HFFc6 (cell line): ENCODE measurements around the gene SYNJ2. TPM values are rescaled to one million over a fixed set of nuclear protein-coding genes. Genes with fewer than 3 reads are reported as not detected.

Experiments
- DNase-seq: peaks from one replicate; pipeline ENCODE4 v3.0.0-alpha.2; 2018
- H3K27ac Mint-ChIP-seq: 2 replicates; pipeline ENCODE4 v1.8.0; 2020; ENCODE audit warnings: mild to moderate bottlenecking, mixed read lengths
- H3K27me3 Mint-ChIP-seq: 2 replicates; pipeline ENCODE4 v1.8.0; 2021; ENCODE audit warnings: mild to moderate bottlenecking, moderate library complexity, mixed read lengths; ENCODE audit not compliant: insufficient read depth
- H3K36me3 Mint-ChIP-seq: 2 replicates; pipeline ENCODE4 v1.8.0; 2021; ENCODE audit warnings: low read depth, mixed read lengths
- H3K4me1 Mint-ChIP-seq: 2 replicates; pipeline ENCODE4 v1.8.0; 2020; ENCODE audit warnings: low read depth, mixed read lengths
- H3K4me3 Mint-ChIP-seq: 2 replicates; pipeline ENCODE4 v1.8.0; 2020; ENCODE audit warnings: mild to moderate bottlenecking, moderate library complexity, mixed read lengths
- H3K9me3 Mint-ChIP-seq: 2 replicates; pipeline ENCODE4 v1.8.0; 2020; ENCODE audit warnings: mild to moderate bottlenecking, mixed read lengths
- CTCF ChIP-seq: fragments of 200-600 bp; sonication (generic); IDR thresholded peaks from 2 replicates; pipeline ENCODE4 v1.5.0; 2021; ENCODE audit warnings: antibody characterized with exemption, mild to moderate bottlenecking
- total RNA-seq, 6 experiments: library from RNA; stranded (reverse); fragmentation: NEBNext Ultra II Directional; extraction: Animal tissue kit (Norgen Biotek cat#: 25700); gene quantifications; 2 replicates in 1 of 6; 3 replicates in 5 of 6; pipeline ENCODE4 v1.2.3, GENCODE V29; 2021

SYNJ2 gene
- total RNA-seq, 6 experiments from 2014 or later, result 31.8 to 46.4 (median 41.3) TPM

GRCh38 chr6:158038291-158039177 lies 56.9 kb downstream of the SYNJ2 start:
- Mint-ChIP-seq H3K36me3 (peaks cover 66% of the 10 kb centered on the region), H3K9me3 (no peaks in the 10 kb centered on the region), H3K4me3 (no peak overlapping the region), H3K27me3 (peaks cover 3% of the 10 kb centered on the region), H3K4me1 (peaks cover 57% of the 10 kb centered on the region), H3K27ac (peak overlapping the region; percentile 98)
- no peak for TF ChIP-seq CTCF
- no peak for DNase-seq

- H3K4me3 Mint-ChIP-seq, result no peak overlapping the region
- peaks cover 66% of the 10 kb centered on the region for H3K36me3 Mint-ChIP-seq
- H3K9me3 Mint-ChIP-seq, result no peaks in the 10 kb centered on the region
- peaks cover 3% of the 10 kb centered on the region for H3K27me3 Mint-ChIP-seq
- no peak for TF ChIP-seq CTCF
- H3K4me1 Mint-ChIP-seq, result peaks cover 64% of the 10 kb centered on the region
- no peak for DNase-seq
- peak overlapping the region; percentile 98 for H3K27ac Mint-ChIP-seq
Observed at GRCh38 chr6:158039178-158039557, 57.5 kb downstream of the SYNJ2 start.

GRCh38 chr6:158039571-158040050 lies 57.9 kb downstream of the SYNJ2 start:
- no peak for TF ChIP-seq CTCF
- H3K9me3 Mint-ChIP-seq, result no peaks in the 10 kb centered on the region
- H3K27ac Mint-ChIP-seq, result peak overlapping the region; percentile 98
- peaks cover 3% of the 10 kb centered on the region for H3K27me3 Mint-ChIP-seq
- H3K4me3 Mint-ChIP-seq, result peak overlapping the region; percentile 81
- peaks cover 65% of the 10 kb centered on the region for H3K36me3 Mint-ChIP-seq
- H3K4me1 Mint-ChIP-seq, result peaks cover 68% of the 10 kb centered on the region
- DNase-seq, result no peak

- Mint-ChIP-seq H3K4me3 (peak overlapping the region; percentile 81), H3K4me1 (peaks cover 71% of the 10 kb centered on the region), H3K27ac (peak overlapping the region; percentile 98), H3K36me3 (peaks cover 63% of the 10 kb centered on the region), H3K27me3 (peaks cover 3% of the 10 kb centered on the region), H3K9me3 (no peaks in the 10 kb centered on the region)
- DNase-seq, result peak; percentile 96
- TF ChIP-seq CTCF, result no peak
Observed at GRCh38 chr6:158040051-158040803, 58.6 kb downstream of the SYNJ2 start.

- peak overlapping the region; percentile 98 for H3K27ac Mint-ChIP-seq
- peak overlapping the region; percentile 81 for H3K4me3 Mint-ChIP-seq
- H3K27me3 Mint-ChIP-seq, result peaks cover 3% of the 10 kb centered on the region
- peak; percentile 54 for DNase-seq
- H3K9me3 Mint-ChIP-seq, result no peaks in the 10 kb centered on the region
- H3K36me3 Mint-ChIP-seq, result peaks cover 62% of the 10 kb centered on the region
- peak; percentile 34 for TF ChIP-seq CTCF
- peaks cover 72% of the 10 kb centered on the region for H3K4me1 Mint-ChIP-seq
Observed at GRCh38 chr6:158040804-158041347, 59.2 kb downstream of the SYNJ2 start.
